HG02981 (cell line): ENCODE results near the gene TRPM5.

ENCODE experiments used
- ATAC-seq: cut with Tn5 transposase; IDR thresholded peaks from one replicate; pipeline ENCODE4 v1.9.1; 2021; ENCODE audit warnings: mild to moderate bottlenecking, moderate library complexity; ENCODE audit not compliant: unreplicated experiment

The TRPM5 gene

GRCh38 chr11:2471048-2471803 is 26.9 kb upstream of the TRPM5 start:
- no peak for ATAC-seq

DNA sequence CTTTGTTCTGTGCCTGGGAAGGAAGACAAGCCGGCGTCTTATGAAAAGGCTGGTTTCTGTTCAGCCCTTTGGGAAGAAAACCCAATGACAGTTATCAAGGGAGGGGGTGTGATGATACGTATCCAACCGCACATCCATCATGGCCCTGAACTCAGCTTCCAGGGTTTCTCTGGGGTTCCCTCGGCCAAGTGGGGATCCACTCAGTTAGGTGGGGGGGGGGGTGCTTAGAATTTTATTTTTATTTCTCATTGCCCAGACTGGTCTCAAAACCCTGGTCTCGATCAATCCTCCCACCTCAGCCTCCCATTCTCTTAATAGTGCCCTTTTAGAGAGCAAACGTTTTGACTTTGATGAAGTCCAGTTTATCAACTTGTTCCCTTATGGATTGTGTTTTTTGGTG is 26.2 kb upstream of the TRPM5 start:
- no peak for ATAC-seq

DNA sequence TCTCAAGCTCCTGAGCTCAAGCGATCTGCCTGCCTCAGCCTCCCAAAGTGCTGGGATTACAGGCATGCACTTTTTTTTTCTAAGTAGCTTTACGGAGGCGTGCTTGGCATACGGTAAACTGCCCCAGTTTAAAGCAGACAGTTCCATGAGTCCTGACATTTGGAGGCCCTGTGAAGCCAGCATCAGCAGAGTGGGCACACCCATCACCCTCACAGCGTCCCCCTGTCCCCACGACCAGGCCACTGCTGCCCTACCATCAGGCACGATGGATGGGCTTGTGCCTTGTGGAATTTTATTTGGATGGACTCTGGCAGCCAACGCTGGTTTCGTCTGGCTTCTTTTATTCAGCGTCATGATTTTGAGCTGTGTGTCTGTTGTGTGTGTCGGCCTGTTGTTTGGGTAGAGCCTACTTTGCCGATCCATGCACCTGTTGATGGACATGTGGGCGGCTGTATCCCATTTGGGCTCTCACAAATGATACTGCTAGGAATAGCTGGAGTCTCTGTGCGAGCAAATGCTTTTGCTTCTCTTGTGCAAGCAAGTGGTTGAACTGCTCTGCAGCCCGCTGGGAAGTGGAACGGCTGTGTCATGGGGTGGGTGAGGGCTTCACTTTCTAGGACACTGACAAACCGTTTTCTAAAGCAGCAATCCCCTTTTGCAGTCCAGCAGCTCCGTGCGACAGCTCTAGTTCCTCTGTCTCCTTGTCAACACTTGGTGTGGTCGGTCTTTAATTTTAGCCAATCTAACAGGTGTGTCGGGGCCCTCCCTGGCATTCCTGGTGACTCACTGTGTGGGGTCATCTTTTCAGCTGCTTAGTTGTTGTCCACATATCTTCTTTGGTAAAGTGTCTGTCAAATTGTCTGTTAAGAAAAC is 24.3 kb upstream of the TRPM5 start:
- ATAC-seq, result no peak

DNA sequence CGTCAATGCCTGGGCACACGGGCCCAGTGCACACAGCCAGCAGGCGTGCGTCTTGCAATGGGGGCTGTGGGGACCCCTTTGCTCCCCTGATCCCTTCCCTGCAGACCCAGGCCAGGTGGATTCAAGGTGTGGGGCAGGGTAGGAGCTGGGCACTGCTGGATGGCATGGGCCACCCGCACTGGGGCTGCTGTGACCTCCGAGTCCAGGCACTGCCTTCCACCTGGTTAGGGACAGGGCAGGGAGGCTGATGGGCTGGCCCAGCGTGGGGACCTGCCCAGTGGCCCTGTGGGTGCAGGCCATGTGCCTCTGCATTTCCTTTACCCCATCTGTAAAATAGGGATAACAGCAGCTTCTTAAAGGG is 23.4 kb upstream of the TRPM5 start:
- ATAC-seq, result no peak

DNA sequence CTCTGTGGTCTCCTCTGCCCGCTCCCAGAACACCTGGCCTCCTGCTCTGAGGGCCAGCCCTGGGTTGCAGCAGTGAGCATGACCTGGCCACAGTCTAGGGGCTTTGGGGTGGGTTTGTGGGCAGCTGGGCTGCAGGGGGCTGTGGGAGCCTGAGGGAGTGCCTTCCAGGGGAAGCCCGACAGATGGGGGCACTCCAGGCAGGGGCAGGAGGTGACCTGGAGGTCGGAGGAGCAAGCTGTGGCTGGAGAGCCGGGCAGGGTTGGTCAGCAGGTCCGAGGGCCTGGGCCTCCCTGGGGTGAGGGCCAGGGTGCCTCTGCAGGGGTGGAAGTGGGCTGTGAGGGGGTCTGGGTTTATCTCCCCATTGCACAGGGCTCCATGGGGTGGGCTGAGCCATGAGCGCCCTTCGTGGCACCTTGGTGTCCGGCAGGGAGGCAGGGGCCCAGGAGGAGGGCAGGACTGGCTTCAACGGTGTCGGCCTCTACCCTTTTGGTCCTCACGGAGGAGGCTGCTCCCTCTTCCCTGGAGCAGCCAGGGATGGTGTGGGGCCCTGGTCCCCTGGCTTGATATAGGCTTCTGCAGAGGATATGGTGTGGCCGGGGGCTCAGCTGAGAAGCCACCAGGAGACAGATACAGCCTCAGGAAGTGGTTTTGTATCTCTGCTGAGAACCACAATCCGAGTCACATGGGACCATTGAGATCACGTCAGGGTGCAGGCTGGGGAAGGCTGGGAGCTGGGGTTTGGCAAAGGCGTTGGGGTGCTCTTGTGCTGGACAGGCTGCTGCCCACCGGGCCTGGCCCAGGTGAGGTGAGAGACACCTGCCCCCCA is 22.8 kb upstream of the TRPM5 start:
- peak; percentile 45 for ATAC-seq

- no peak for ATAC-seq
Observed at GRCh38 chr11:2466069-2466801, 21.9 kb upstream of the TRPM5 start.

DNA sequence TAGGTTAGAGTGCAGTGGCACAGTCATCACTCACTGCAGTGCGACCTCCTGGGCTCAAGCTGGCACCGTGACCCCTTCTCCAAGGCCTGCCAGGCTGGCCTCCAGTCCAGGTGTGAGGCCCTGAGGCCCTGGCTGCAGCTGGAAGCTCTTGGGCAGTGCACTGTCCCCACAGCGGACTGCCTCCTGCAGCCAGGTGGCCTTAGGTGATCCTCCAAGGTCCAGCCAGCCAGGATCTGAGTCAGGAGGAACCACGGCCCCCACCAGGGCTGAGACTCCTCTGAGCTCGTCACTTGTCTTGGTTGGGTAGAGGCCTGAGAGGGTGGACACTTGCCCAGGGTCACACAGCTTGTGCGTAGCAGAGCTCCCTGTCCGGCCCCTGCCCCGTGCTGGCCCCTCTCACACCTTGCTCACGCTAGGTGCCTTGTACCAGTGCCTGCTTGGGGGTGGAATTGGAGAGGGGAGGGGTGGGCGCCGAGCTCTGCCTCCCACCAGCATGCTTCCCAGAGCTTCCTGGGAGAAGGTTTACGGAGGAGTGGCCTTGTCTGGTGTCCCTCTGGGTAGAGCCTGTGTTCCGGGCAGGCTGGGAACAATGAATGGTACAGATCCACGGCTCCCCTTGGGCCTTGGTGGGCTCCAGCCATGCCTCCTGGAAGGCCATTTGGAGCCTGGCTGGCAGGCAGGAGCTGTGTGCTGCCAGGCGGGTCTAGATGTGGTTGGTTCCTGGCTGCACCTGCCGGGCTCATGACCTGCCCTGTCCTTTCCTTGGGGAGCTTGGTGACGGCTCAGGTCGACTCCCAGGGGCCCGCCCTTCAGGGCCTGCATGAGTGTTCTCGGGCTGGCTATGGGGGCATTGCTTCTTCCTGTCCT is 21.1 kb upstream of the TRPM5 start:
- ATAC-seq, result no peak

- ATAC-seq, result no peak
Observed at GRCh38 chr11:2464451-2465165, 20.3 kb upstream of the TRPM5 start.

DNA sequence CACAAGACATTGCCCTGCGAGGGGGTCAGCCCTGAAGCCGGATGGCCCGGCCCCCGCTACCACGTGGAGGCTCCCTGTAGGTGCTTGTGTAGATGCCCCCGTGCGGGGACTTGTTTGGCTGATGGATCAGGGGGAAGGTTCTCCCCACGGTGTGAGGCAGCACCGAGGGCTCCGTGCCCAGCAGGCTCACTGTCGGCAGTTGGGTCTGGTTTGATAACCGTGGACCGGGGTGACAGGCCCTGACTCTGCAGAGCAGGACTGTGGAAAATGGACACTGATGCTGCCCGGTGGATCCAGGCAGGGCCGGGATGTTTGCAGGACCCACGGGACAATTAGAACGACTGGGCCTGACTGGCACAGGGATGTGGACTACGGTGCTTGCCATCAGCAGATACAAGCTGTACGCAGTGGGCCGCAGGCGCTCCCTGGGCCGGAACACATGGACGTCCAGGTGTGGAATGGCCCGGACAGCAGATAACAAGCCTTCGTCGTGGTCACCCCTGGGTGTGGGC is 19.5 kb upstream of the TRPM5 start:
- ATAC-seq, result no peak

GRCh38 chr11:2462986-2463765 is 18.9 kb upstream of the TRPM5 start:
- ATAC-seq, result no peak

- no peak for ATAC-seq
Observed at GRCh38 chr11:2462543-2462985, 18.2 kb upstream of the TRPM5 start.

- ATAC-seq, result no peak
Observed at GRCh38 chr11:2461956-2462542, 17.7 kb upstream of the TRPM5 start.

GRCh38 chr11:2461253-2461955 is 17.1 kb upstream of the TRPM5 start:
- no peak for ATAC-seq

DNA sequence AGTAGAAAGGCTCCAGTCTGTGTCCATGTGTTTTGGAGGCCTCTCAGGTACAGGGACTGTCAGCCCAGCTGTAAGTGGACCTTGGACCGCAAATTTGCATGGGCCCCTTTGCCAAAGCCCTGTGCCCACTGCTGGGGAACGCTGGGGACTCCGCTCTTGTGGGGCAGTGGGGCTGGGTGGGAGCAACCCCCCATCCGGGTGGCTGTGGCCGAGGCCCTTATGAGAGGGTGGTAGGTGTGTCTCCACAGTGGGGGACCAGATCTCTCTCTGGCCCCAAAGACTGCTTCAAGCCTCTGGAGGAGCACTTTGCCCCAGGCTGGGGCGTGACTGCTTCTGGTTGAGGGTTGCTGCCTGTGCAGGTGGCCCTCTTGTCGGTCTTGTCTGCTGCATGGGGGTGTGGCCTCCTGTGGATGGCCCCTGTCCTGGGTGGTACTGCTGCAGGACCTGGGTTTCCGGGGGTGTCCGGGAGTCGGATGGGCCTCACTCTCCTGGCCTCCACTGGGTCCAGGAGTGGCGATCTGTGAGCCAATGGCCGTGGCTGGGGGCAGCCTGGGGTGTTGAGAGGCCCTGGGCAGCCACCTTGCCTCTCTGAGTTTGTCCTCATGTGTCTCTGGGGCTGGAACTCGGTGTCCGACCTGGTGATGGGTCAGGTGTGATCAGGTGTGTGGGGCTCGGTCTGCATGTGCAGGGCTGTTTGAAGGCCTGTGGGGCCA is 16.4 kb upstream of the TRPM5 start:
- ATAC-seq, result no peak

- no peak for ATAC-seq
Observed at GRCh38 chr11:2459796-2460531, 15.7 kb upstream of the TRPM5 start.
